ENCODE data around the gene TP53BP1.

TP53BP1 gene

GRCh38 chr15:43434446-43434845 lies 58.5 kb downstream of the TP53BP1 start:
- H3K4me3 ChIP-seq (ENCODE audit: low read depth, low read length): no peak overlapping the region
- TF ChIP-seq, protein P1, sequence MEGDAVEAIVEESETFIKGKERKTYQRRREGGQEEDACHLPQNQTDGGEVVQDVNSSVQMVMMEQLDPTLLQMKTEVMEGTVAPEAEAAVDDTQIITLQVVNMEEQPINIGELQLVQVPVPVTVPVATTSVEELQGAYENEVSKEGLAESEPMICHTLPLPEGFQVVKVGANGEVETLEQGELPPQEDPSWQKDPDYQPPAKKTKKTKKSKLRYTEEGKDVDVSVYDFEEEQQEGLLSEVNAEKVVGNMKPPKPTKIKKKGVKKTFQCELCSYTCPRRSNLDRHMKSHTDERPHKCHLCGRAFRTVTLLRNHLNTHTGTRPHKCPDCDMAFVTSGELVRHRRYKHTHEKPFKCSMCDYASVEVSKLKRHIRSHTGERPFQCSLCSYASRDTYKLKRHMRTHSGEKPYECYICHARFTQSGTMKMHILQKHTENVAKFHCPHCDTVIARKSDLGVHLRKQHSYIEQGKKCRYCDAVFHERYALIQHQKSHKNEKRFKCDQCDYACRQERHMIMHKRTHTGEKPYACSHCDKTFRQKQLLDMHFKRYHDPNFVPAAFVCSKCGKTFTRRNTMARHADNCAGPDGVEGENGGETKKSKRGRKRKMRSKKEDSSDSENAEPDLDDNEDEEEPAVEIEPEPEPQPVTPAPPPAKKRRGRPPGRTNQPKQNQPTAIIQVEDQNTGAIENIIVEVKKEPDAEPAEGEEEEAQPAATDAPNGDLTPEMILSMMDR (IDR thresholded peaks at IDR 0.05; ENCODE audit: borderline replicate concordance, insufficient read depth, low read depth, low read length): no peak

GRCh38 chr15:43433661-43434303 lies 59.2 kb downstream of the TP53BP1 start:
- TF ChIP-seq, protein P1 (IDR thresholded peaks at IDR 0.05; ENCODE audit: borderline replicate concordance, insufficient read depth, low read depth, low read length): no peak
- no peak overlapping the region for H3K4me3 ChIP-seq (ENCODE audit: low read depth, low read length)

GRCh38 chr15:43433165-43433564 lies 59.8 kb downstream of the TP53BP1 start:
- H3K4me3 ChIP-seq (ENCODE audit: low read depth, low read length): no peak overlapping the region
- TF ChIP-seq, protein P1 (IDR thresholded peaks at IDR 0.05; ENCODE audit: borderline replicate concordance, insufficient read depth, low read depth, low read length): no peak

DNA sequence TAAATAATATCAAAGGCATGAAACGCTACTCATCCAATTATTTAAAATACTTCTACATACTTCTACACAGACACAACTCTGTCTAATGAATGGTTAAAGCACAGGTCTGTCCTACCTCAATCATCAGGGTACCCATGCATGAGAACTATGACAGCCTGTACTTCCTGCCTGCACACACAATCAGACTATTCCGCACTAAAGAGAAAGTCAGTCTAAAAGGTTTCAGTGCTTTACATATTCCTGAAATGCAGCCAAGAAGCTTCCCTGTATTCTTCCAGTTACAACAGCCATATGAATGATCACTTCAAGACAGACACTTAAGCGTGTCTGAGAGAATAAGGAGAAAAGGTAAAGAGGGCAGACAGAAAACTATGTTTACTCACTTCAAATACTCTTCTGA lies 63.3 kb downstream of the TP53BP1 start:
- no peak overlapping the region for H3K4me3 ChIP-seq (ENCODE audit: low read depth, low read length)
- TF ChIP-seq, protein P1 (IDR thresholded peaks at IDR 0.05; ENCODE audit: borderline replicate concordance, insufficient read depth, low read depth, low read length): no peak

DNA sequence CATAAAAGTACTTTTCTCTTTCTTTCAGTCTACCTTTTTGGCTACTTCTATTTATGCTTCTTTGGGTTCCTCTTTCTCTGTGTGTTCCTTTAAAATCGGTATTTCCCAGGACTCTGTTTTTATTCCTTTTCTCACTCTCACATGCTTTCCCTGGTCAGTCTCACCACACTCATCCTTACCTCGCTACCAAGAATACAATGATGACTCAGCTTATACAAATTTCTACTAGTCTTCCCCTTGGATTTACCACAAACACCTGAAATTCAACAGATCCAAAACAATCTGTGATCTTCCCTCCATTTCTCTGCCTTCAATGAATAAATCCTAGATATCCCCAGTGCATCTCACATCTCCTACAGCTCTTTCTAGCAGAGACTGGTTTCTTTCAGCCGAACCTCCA lies 69.2 kb downstream of the TP53BP1 start:
- no peak overlapping the region for H3K4me3 ChIP-seq (ENCODE audit: low read depth, low read length)
- TF ChIP-seq, protein P1 (IDR thresholded peaks at IDR 0.05; ENCODE audit: borderline replicate concordance, insufficient read depth, low read depth, low read length): no peak

DNA sequence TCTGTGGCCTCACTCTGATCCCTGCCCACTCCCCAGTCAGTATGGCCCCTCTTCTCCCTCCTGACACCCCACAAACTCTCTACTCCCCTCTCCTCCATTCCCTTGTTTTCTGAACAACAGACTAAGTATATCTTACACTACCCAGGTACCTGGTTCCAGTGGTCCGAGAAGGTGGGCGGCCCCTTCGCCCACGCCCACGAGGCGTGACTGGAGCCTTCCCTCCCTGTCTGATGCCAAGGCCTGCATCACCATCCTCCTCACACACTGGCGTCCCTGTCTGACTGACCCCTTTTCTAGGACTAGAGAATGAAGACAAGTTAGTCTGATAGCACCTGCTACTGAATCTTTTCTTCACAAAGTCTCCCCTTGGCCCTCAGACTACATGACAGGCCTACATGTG lies 72.1 kb downstream of the TP53BP1 start:
- TF ChIP-seq, protein P1 (IDR thresholded peaks at IDR 0.05; ENCODE audit: borderline replicate concordance, insufficient read depth, low read depth, low read length): no peak

GRCh38 chr15:43420435-43420834 lies 72.5 kb downstream of the TP53BP1 start:
- TF ChIP-seq, protein P1 (IDR thresholded peaks at IDR 0.05; ENCODE audit: borderline replicate concordance, insufficient read depth, low read depth, low read length): no peak
- H3K4me3 ChIP-seq (ENCODE audit: low read depth, low read length): no peak overlapping the region

More for the DNA sequence above, 72.1 kb downstream of the TP53BP1 start:
- H3K4me3 ChIP-seq (ENCODE audit: low read depth, low read length): no peak overlapping the region

Measured in GM12875 (cell line).